Calu3 (cell line): Measurements from ENCODE around the gene FNIP1. TPM values are rescaled to one million over a fixed set of nuclear protein-coding genes. Genes with fewer than 3 reads are reported as not detected.

Experiments
- BruUV-seq: library from RNA; stranded (reverse); fragments of 400-500 nt; replicated peaks from 2 replicates; lab custom pipeline; 2021; lab: Mats Ljungman, UMichigan
- CTCF ChIA-PET: fragments of 300-600 bp; sonication (Branson Sonifier 250); formaldehyde crosslinking; loops from one replicate; lab custom pipeline; 2022; ENCODE audit warnings: antibody characterized with exemption; lab: Charles Lee
- DNase-seq: peaks from one replicate; pipeline ENCODE4 v3.0.0; 2022
- H3K27ac Mint-ChIP-seq: one replicate; pipeline ENCODE4 v1.8.0; 2022; ENCODE audit warnings: mixed read lengths; ENCODE audit not compliant: unreplicated experiment
- H3K27me3 Mint-ChIP-seq: one replicate; pipeline ENCODE4 v1.8.0; 2022; ENCODE audit warnings: mixed read lengths; ENCODE audit not compliant: unreplicated experiment
- H3K36me3 Mint-ChIP-seq: one replicate; pipeline ENCODE4 v1.8.0; 2022; ENCODE audit warnings: mild to moderate bottlenecking, moderate library complexity, mixed read lengths; ENCODE audit not compliant: insufficient read depth, unreplicated experiment
- H3K4me1 Mint-ChIP-seq: one replicate; pipeline ENCODE4 v1.8.0; 2022; ENCODE audit warnings: mild to moderate bottlenecking, low read depth, mixed read lengths; ENCODE audit not compliant: unreplicated experiment
- H3K4me3 Mint-ChIP-seq: one replicate; pipeline ENCODE4 v1.8.0; 2022; ENCODE audit warnings: mild to moderate bottlenecking, low read depth, moderate library complexity, mixed read lengths; ENCODE audit not compliant: unreplicated experiment
- H3K9me3 Mint-ChIP-seq: one replicate; pipeline ENCODE4 v1.8.0; 2022; ENCODE audit warnings: low read depth, mixed read lengths; ENCODE audit not compliant: unreplicated experiment
- intact Hi-C: fragments of 100-400 bp; cut with micrococcal nuclease; formaldehyde crosslinking; loops from one replicate; pipeline ENCODE4 v1.10.0; 2022; ENCODE audit not compliant: unreplicated experiment
- total RNA-seq: library from RNA; stranded (reverse); gene quantifications from 2 replicates; pipeline ENCODE4 v1.2.3, GENCODE V29; 2022
- TF ChIP-seq, protein P1 (sequence below): fragments of 200-600 bp; IDR thresholded peaks from one replicate; pipeline ENCODE4 v1.8.0; 2022; ENCODE audit warnings: antibody characterized with exemption; ENCODE audit not compliant: unreplicated experiment

Gene FNIP1
- total RNA-seq, 1 experiment from 2014 or later = 46.0 TPM

DNA sequence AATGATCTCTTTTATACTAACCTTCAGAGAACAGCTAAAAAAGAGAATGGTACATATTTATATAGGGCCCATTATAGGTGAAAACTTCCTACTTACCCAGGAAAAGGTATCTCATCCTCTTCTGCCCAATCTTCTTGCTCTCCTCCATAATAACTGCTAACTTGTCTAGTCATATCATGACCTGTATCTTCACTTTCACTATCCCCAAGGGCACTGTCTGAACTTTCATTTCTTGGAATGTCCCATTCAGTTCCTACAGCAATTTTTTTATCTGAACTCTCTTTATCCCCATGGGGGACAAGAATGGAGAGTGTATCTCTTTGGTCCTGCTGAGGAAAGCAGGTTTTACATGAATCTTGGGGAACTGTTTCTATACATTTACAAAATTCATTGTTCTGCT lies 125.4 kb downstream of the FNIP1 start:
- H3K4me1 Mint-ChIP-seq = peaks cover 5% of the 10 kb centered on the region
- CTCF ChIA-PET = no interaction called here
- TF ChIP-seq, protein P1, sequence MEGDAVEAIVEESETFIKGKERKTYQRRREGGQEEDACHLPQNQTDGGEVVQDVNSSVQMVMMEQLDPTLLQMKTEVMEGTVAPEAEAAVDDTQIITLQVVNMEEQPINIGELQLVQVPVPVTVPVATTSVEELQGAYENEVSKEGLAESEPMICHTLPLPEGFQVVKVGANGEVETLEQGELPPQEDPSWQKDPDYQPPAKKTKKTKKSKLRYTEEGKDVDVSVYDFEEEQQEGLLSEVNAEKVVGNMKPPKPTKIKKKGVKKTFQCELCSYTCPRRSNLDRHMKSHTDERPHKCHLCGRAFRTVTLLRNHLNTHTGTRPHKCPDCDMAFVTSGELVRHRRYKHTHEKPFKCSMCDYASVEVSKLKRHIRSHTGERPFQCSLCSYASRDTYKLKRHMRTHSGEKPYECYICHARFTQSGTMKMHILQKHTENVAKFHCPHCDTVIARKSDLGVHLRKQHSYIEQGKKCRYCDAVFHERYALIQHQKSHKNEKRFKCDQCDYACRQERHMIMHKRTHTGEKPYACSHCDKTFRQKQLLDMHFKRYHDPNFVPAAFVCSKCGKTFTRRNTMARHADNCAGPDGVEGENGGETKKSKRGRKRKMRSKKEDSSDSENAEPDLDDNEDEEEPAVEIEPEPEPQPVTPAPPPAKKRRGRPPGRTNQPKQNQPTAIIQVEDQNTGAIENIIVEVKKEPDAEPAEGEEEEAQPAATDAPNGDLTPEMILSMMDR = no peak
- peak overlapping the region; percentile 4 for H3K27ac Mint-ChIP-seq
- no peaks in the 10 kb centered on the region for H3K27me3 Mint-ChIP-seq
- no TSS peak for BruUV-seq
- intact Hi-C loops = no loop called here
- no peak for DNase-seq
- peaks cover 23% of the 10 kb centered on the region for H3K36me3 Mint-ChIP-seq
- no peak overlapping the region for H3K4me3 Mint-ChIP-seq
- no peaks in the 10 kb centered on the region for H3K9me3 Mint-ChIP-seq

DNA sequence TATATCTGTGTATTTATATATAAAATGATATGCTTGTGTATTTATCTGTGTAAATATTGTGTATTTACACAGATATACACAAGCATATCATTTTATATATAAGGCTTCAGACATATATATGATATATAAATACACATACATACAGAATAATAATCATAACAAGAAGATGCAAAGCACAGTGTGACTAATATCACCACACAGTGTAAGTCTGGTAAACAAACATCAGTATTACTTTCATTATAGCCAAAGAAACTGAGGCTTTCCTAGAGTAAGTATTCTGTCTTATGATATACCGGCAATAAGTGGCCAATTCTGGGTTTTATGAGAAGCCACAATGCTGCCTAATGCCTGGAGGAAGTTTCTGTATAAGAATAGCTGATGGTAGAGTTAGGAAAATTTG lies 131.9 kb downstream of the FNIP1 start:
- BruUV-seq = no TSS peak
- CTCF ChIA-PET = interaction anchor here (0.7 kb wide), 1 partner anchor 29 kb away, joined by 3 read pairs; no protein-coding TSS in a partner anchor
- DNase-seq = no peak
- H3K9me3 Mint-ChIP-seq = peaks cover 4% of the 10 kb centered on the region
- H3K4me1 Mint-ChIP-seq = no peaks in the 10 kb centered on the region
- no peaks in the 10 kb centered on the region for H3K27me3 Mint-ChIP-seq
- intact Hi-C loops = no loop called here
- TF ChIP-seq, protein P1 = no peak
- H3K27ac Mint-ChIP-seq = no peak overlapping the region
- peaks cover 38% of the 10 kb centered on the region for H3K36me3 Mint-ChIP-seq
- no peak overlapping the region for H3K4me3 Mint-ChIP-seq

DNA sequence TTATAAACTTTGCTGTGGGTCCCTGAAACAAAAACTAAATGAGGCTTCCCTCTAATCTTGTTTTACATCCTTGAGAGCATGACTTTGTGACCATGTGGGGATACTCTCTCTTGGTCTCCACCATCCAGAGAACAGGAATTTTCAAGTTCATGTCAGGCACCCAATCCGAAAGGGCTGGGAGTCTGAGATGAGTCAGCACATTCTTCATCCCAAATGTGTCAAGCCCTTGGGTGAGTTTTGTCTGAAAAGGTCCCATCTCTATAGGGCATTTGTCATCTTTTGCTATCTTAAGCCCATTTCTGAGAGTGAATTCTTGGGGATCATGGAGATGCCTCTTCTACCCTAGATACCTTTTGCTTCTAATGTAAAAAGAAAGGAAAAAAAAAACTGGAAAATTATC lies 134.9 kb downstream of the FNIP1 start:
- intact Hi-C loops = no loop called here
- TF ChIP-seq, protein P1 = no peak
- no peak for DNase-seq
- H3K36me3 Mint-ChIP-seq = peaks cover 53% of the 10 kb centered on the region
- no peak overlapping the region for H3K27ac Mint-ChIP-seq
- H3K4me3 Mint-ChIP-seq = no peak overlapping the region
- H3K27me3 Mint-ChIP-seq = no peaks in the 10 kb centered on the region
- CTCF ChIA-PET = interaction anchor here (0.6 kb wide), 2 partner anchors 608 to 1762 kb away, joined by 3 to 4 read pairs; no protein-coding TSS in a partner anchor
- BruUV-seq = no TSS peak
- peaks cover 4% of the 10 kb centered on the region for H3K9me3 Mint-ChIP-seq
- no peaks in the 10 kb centered on the region for H3K4me1 Mint-ChIP-seq

GRCh38 chr5:131659841-131660240 lies 137.0 kb downstream of the FNIP1 start:
- no peak overlapping the region for H3K27ac Mint-ChIP-seq
- no peaks in the 10 kb centered on the region for H3K27me3 Mint-ChIP-seq
- intact Hi-C loops = no loop called here
- no TSS peak for BruUV-seq
- H3K36me3 Mint-ChIP-seq = peaks cover 48% of the 10 kb centered on the region
- H3K4me3 Mint-ChIP-seq = no peak overlapping the region
- H3K4me1 Mint-ChIP-seq = peaks cover under 1% of the 10 kb centered on the region
- no peak for DNase-seq
- H3K9me3 Mint-ChIP-seq = peaks cover 4% of the 10 kb centered on the region
- TF ChIP-seq, protein P1 = no peak
- CTCF ChIA-PET = interaction anchor here (0.6 kb wide), 1 partner anchor 13 kb away, joined by 4 read pairs; no protein-coding TSS in a partner anchor
